ENCODE measurements around the gene CGB5. TPM values are rescaled to one million over a fixed set of nuclear protein-coding genes. Genes with fewer than 3 reads are reported as not detected.
"Not testable (repeated sequence)": the region's sequence is repeated elsewhere in the genome, so short reads cannot be mapped to it uniquely, and the experiment has no call there.

Gene CGB5
- total and polyA plus RNA-seq, 2 donors (not counting 1 experiment from before 2014, with no cell fraction given): not detected

GRCh38 chr19:49039736-49040135, 3.9 kb upstream of the CGB5 start:
- H3K36me3 ChIP-seq (replicated peaks in 1 of 2; ENCODE audit: control extremely low read depth in 1 of 2, control insufficient read depth in 1 of 2, extremely low read depth in 1 of 2, insufficient read depth in 2 of 2, low read length in 1 of 2); H3K27me3 ChIP-seq (replicated peaks in 1 of 4; ENCODE audit: control extremely low read depth in 1 of 4, control insufficient read depth in 3 of 4, insufficient read depth in 4 of 4, low read length in 3 of 4); H4K20me1 ChIP-seq (ENCODE audit: control insufficient read depth, insufficient read depth, low read length, poor library complexity, severe bottlenecking); H2AFZ ChIP-seq (ENCODE audit: insufficient read depth, low read depth, low read length, poor library complexity, severe bottlenecking); POLR2A ChIA-PET; H3K79me2 ChIP-seq (ENCODE audit: control insufficient read depth, insufficient read depth, low read length); ATAC-seq (ENCODE audit: low read depth); H3K27ac ChIP-seq (ENCODE audit: low read length in 2 of 2); H3K4me1 Mint-ChIP-seq; H3K4me2 ChIP-seq (replicated peaks; ENCODE audit: low read depth, low read length, poor library complexity, severe bottlenecking); H3K4me3 Mint-ChIP-seq; H3K4me1 ChIP-seq (ENCODE audit: control insufficient read depth in 2 of 2, insufficient read depth in 2 of 2, low read length in 2 of 2); intact Hi-C loops (cut with micrococcal nuclease); H3K9me3 Mint-ChIP-seq (ENCODE audit: insufficient read depth); CTCF ChIA-PET; DNase-seq; H3K9ac ChIP-seq (ENCODE audit: low read length); H3K4me3 ChIP-seq (ENCODE audit: control extremely low read depth in 1 of 5, extremely low read depth in 1 of 5, insufficient read depth in 1 of 5, low read depth in 2 of 5, low read length in 4 of 5); H3K27ac Mint-ChIP-seq; H3K9me3 ChIP-seq (ENCODE audit: control extremely low read depth in 1 of 3, control insufficient read depth in 2 of 3, insufficient read depth in 1 of 3, low read length in 2 of 3): not testable (repeated sequence)
- no CpG with 5 or more reads among the region's 9 CpGs for WGBS (ENCODE audit: insufficient coverage)
- H3K27me3 Mint-ChIP-seq: peaks cover 12% of the 10 kb centered on the region

- POLR2A ChIA-PET: no interaction called here
- DNase-seq (no peak), ATAC-seq (ENCODE audit: low read depth) (no peak)
- Histone ChIP-seq H2AFZ (ENCODE audit: insufficient read depth, low read depth, low read length, poor library complexity, severe bottlenecking) (no peak overlapping the region), H4K20me1 (ENCODE audit: control insufficient read depth, insufficient read depth, low read length, poor library complexity, severe bottlenecking) (no peaks in the 10 kb centered on the region), H3K9me3 (ENCODE audit: control extremely low read depth in 1 of 3, control insufficient read depth in 2 of 3, insufficient read depth in 1 of 3, low read length in 2 of 3) (no peaks in the 10 kb centered on the region), H3K36me3 (replicated peaks in 1 of 2; ENCODE audit: control extremely low read depth in 1 of 2, control insufficient read depth in 1 of 2, extremely low read depth in 1 of 2, insufficient read depth in 2 of 2, low read length in 1 of 2) (no peaks in the 10 kb centered on the region), H3K4me2 (replicated peaks; ENCODE audit: low read depth, low read length, poor library complexity, severe bottlenecking) (no peak overlapping the region), H3K79me2 (ENCODE audit: control insufficient read depth, insufficient read depth, low read length) (no peaks in the 10 kb centered on the region), H3K4me3 (ENCODE audit: control extremely low read depth in 1 of 5, extremely low read depth in 1 of 5, insufficient read depth in 1 of 5, low read depth in 2 of 5, low read length in 4 of 5) (no peak overlapping the region), H3K27me3 (replicated peaks in 1 of 4; ENCODE audit: control extremely low read depth in 1 of 4, control insufficient read depth in 3 of 4, insufficient read depth in 4 of 4, low read length in 3 of 4) (no peaks in the 10 kb centered on the region), H3K27ac (ENCODE audit: low read length in 2 of 2) (no peak overlapping the region), H3K9ac (ENCODE audit: low read length) (no peak overlapping the region), H3K4me1 (ENCODE audit: control insufficient read depth in 2 of 2, insufficient read depth in 2 of 2, low read length in 2 of 2) (no peaks in the 10 kb centered on the region)
- Mint-ChIP-seq H3K4me1 (no peaks in the 10 kb centered on the region), H3K27ac (no peak overlapping the region), H3K4me3 (no peak overlapping the region), H3K27me3 (peaks cover 9% of the 10 kb centered on the region), H3K9me3 (ENCODE audit: insufficient read depth) (no peaks in the 10 kb centered on the region)
- intact Hi-C loops (cut with micrococcal nuclease): no loop called here
- TF ChIP-seq EZH2 (IDR thresholded peaks at IDR 0.05; ENCODE audit: borderline replicate concordance, insufficient read depth, low read depth, low read length, poor library complexity, severe bottlenecking) (no peak), CTCF (IDR thresholded peaks at IDR 0.05) (no peak)
- 94% methylated on average over 15 of the region's 17 CpGs for WGBS (ENCODE audit: insufficient coverage)
- CTCF ChIA-PET: no interaction called here
Measured at GRCh38 chr19:49042177-49042576, 1.5 kb upstream of the CGB5 start.

GRCh38 chr19:49042666-49043065, 982 bp upstream of the CGB5 start:
- POLR2A ChIA-PET; H3K27ac Mint-ChIP-seq; H3K27me3 ChIP-seq (replicated peaks in 1 of 4; ENCODE audit: control extremely low read depth in 1 of 4, control insufficient read depth in 3 of 4, insufficient read depth in 4 of 4, low read length in 3 of 4); ATAC-seq (ENCODE audit: low read depth); H4K20me1 ChIP-seq (ENCODE audit: control insufficient read depth, insufficient read depth, low read length, poor library complexity, severe bottlenecking); H3K4me2 ChIP-seq (replicated peaks; ENCODE audit: low read depth, low read length, poor library complexity, severe bottlenecking); H3K4me3 ChIP-seq (ENCODE audit: control extremely low read depth in 1 of 5, extremely low read depth in 1 of 5, insufficient read depth in 1 of 5, low read depth in 2 of 5, low read length in 4 of 5); H3K36me3 ChIP-seq (replicated peaks in 1 of 2; ENCODE audit: control extremely low read depth in 1 of 2, control insufficient read depth in 1 of 2, extremely low read depth in 1 of 2, insufficient read depth in 2 of 2, low read length in 1 of 2); H3K4me1 Mint-ChIP-seq; H2AFZ ChIP-seq (ENCODE audit: insufficient read depth, low read depth, low read length, poor library complexity, severe bottlenecking); CTCF ChIA-PET; H3K27me3 Mint-ChIP-seq; H3K9me3 ChIP-seq (ENCODE audit: control extremely low read depth in 1 of 3, control insufficient read depth in 2 of 3, insufficient read depth in 1 of 3, low read length in 2 of 3); H3K4me3 Mint-ChIP-seq; H3K9ac ChIP-seq (ENCODE audit: low read length); H3K79me2 ChIP-seq (ENCODE audit: control insufficient read depth, insufficient read depth, low read length); H3K27ac ChIP-seq (ENCODE audit: low read length in 2 of 2); DNase-seq; intact Hi-C loops (cut with micrococcal nuclease); H3K9me3 Mint-ChIP-seq (ENCODE audit: insufficient read depth); H3K4me1 ChIP-seq (ENCODE audit: control insufficient read depth in 2 of 2, insufficient read depth in 2 of 2, low read length in 2 of 2): not testable (repeated sequence)
- WGBS (ENCODE audit: insufficient coverage): no CpG with 5 or more reads among the region's 4 CpGs
